Effector memory CD4-positive, alpha-beta T cell (primary cell): ENCODE measurements around the gene ZNF205.

Experiments used
- DNase-seq, 3 donors: peaks; one replicate each; pipeline ENCODE4 v3.0.0-alpha.2; 2020
- H3K27ac ChIP-seq: 2 replicates; pipeline ENCODE4 v1.7.0; 2013; ENCODE audit warnings: mild to moderate bottlenecking, low read length, moderate library complexity; ENCODE audit not compliant: insufficient read depth, poor library complexity, severe bottlenecking
- H3K27me3 ChIP-seq: replicated peaks from 2 replicates; pipeline ENCODE4 v1.7.0; 2013; ENCODE audit warnings: mild to moderate bottlenecking, low read length; ENCODE audit not compliant: insufficient read depth, control insufficient read depth, poor library complexity, severe bottlenecking
- H3K36me3 ChIP-seq: 2 replicates; pipeline ENCODE4 v1.7.0; 2013; ENCODE audit warnings: mild to moderate bottlenecking, low read length, moderate library complexity; ENCODE audit not compliant: control insufficient read depth, insufficient read depth
- H3K4me1 ChIP-seq: 2 replicates; pipeline ENCODE4 v1.7.0; 2013; ENCODE audit warnings: low read length, mild to moderate bottlenecking; ENCODE audit not compliant: control insufficient read depth, insufficient read depth, poor library complexity, severe bottlenecking
- H3K4me3 ChIP-seq: 2 replicates; pipeline ENCODE4 v1.7.0; 2013; ENCODE audit warnings: low read length, low read depth, mild to moderate bottlenecking; ENCODE audit not compliant: insufficient read depth, poor library complexity, severe bottlenecking
- H3K9me3 ChIP-seq: 2 replicates; pipeline ENCODE4 v1.7.0; 2013; ENCODE audit warnings: mild to moderate bottlenecking, low read length, moderate library complexity; ENCODE audit not compliant: control insufficient read depth

Gene ZNF205

GRCh38 chr16:3119286-3119685 is 6.9 kb downstream of the ZNF205 start:
- Histone ChIP-seq H3K4me1 (peaks cover 6% of the 10 kb centered on the region), H3K9me3 (no peaks in the 10 kb centered on the region), H3K36me3 (no peaks in the 10 kb centered on the region), H3K4me3 (no peak overlapping the region), H3K27me3 (no peaks in the 10 kb centered on the region), H3K27ac (no peak overlapping the region)
- DNase-seq, result no peak

- no peak for DNase-seq
- H3K27me3 ChIP-seq, result no peaks in the 10 kb centered on the region
- H3K9me3 ChIP-seq, result no peaks in the 10 kb centered on the region
- peaks cover 9% of the 10 kb centered on the region for H3K4me1 ChIP-seq
- no peak overlapping the region for H3K27ac ChIP-seq
- H3K36me3 ChIP-seq, result no peaks in the 10 kb centered on the region
- no peak overlapping the region for H3K4me3 ChIP-seq
Observed at GRCh38 chr16:3119701-3120408, 7.5 kb downstream of the ZNF205 start.

GRCh38 chr16:3120435-3120834 is 8.0 kb downstream of the ZNF205 start:
- H3K36me3 ChIP-seq, result no peaks in the 10 kb centered on the region
- peaks cover 12% of the 10 kb centered on the region for H3K4me1 ChIP-seq
- H3K9me3 ChIP-seq, result no peaks in the 10 kb centered on the region

GRCh38 chr16:3121851-3122467 is 9.6 kb downstream of the ZNF205 start:
- Histone ChIP-seq H3K27ac (no peak overlapping the region), H3K9me3 (no peaks in the 10 kb centered on the region)
- DNase-seq, result no peak

More at GRCh38 chr16:3120435-3120834, 8.0 kb downstream of the ZNF205 start:
- Histone ChIP-seq H3K27me3 (no peaks in the 10 kb centered on the region), H3K27ac (no peak overlapping the region), H3K4me3 (no peak overlapping the region)
- no peak for DNase-seq

GRCh38 chr16:3122926-3123570 is 10.7 kb downstream of the ZNF205 start:
- H3K36me3 ChIP-seq, result no peaks in the 10 kb centered on the region
- H3K4me3 ChIP-seq, result no peak overlapping the region
- H3K27ac ChIP-seq, result no peak overlapping the region
- peaks cover 12% of the 10 kb centered on the region for H3K4me1 ChIP-seq
- no peak for DNase-seq
- H3K27me3 ChIP-seq, result no peaks in the 10 kb centered on the region
- H3K9me3 ChIP-seq, result no peaks in the 10 kb centered on the region

More at GRCh38 chr16:3121851-3122467, 9.6 kb downstream of the ZNF205 start:
- no peak overlapping the region for H3K4me3 ChIP-seq
- no peaks in the 10 kb centered on the region for H3K27me3 ChIP-seq
- peaks cover 12% of the 10 kb centered on the region for H3K4me1 ChIP-seq
- no peaks in the 10 kb centered on the region for H3K36me3 ChIP-seq

- peak overlapping the region; percentile 82 for H3K4me3 ChIP-seq
- H3K27me3 ChIP-seq, result no peaks in the 10 kb centered on the region
- DNase-seq, result peak; percentile 91 to 96 (median 93)
- H3K36me3 ChIP-seq, result no peaks in the 10 kb centered on the region
- H3K9me3 ChIP-seq, result no peaks in the 10 kb centered on the region
- peak overlapping the region; percentile 70 for H3K27ac ChIP-seq
- H3K4me1 ChIP-seq, result peaks cover 23% of the 10 kb centered on the region
Observed at GRCh38 chr16:3123986-3124886, 11.8 kb downstream of the ZNF205 start.

- H3K9me3 ChIP-seq, result no peaks in the 10 kb centered on the region
- H3K27ac ChIP-seq, result no peak overlapping the region
- no peaks in the 10 kb centered on the region for H3K36me3 ChIP-seq
- peaks cover 28% of the 10 kb centered on the region for H3K4me1 ChIP-seq
- no peak for DNase-seq
- H3K27me3 ChIP-seq, result no peaks in the 10 kb centered on the region
- no peak overlapping the region for H3K4me3 ChIP-seq
Observed at GRCh38 chr16:3127745-3128144, 15.4 kb downstream of the ZNF205 start.

- no peaks in the 10 kb centered on the region for H3K27me3 ChIP-seq
- H3K4me3 ChIP-seq, result peak overlapping the region; percentile 53
- H3K36me3 ChIP-seq, result no peaks in the 10 kb centered on the region
- peak; percentile 63 to 73 (median 69) for DNase-seq
- H3K27ac ChIP-seq, result peak overlapping the region; percentile 62
- H3K4me1 ChIP-seq, result peaks cover 28% of the 10 kb centered on the region
- H3K9me3 ChIP-seq, result no peaks in the 10 kb centered on the region
Observed at GRCh38 chr16:3129137-3130131, 17.0 kb downstream of the ZNF205 start.
